HCT116 (cell line): ENCODE data around the gene LDAH. TPM values are rescaled to one million over a fixed set of nuclear protein-coding genes. Genes with fewer than 3 reads are reported as not detected.

Experiments used
- ATAC-seq: fragments of 200-7000 bp; cut with Tn5 transposase; 2 replicates; pipeline ENCODE4 v1.9.1; 2020; ENCODE audit warnings: mild to moderate bottlenecking, moderate library complexity
- BruUV-seq: library from RNA; stranded (reverse); fragments of 400-500 nt; replicated peaks from 2 replicates; lab custom pipeline; 2021; lab: Mats Ljungman, UMichigan
- CTCF ChIA-PET: fragments of 300-600 bp; sonication (Branson Sonifier 250); formaldehyde crosslinking; loops from one replicate; lab custom pipeline; 2021; ENCODE audit warnings: antibody characterized with exemption; lab: Charles Lee
- POLR2A ChIA-PET: fragments of 300-600, 350-600 bp; sonication (Branson Sonifier 250); formaldehyde crosslinking; loops from one replicate; lab custom pipeline; 2021; ENCODE audit warnings: antibody characterized with exemption; lab: Charles Lee
- RAD21 ChIA-PET, 2 experiments: fragments of 300-600 bp; sonication (Branson Sonifier 250); formaldehyde crosslinking; loops; one replicate each; lab custom pipeline; 2023; ENCODE audit warnings: low total read pairs in 2 of 2; ENCODE audit not compliant: uncharacterized antibody in 2 of 2, unreplicated experiment in 2 of 2, low non-redundant PET in 1 of 2; lab: Charles Lee
- DNase-seq: peaks from one replicate; pipeline ENCODE4 v3.0.0-alpha.2; 2010; ENCODE audit warnings: low read depth, low spot score
- H2AFZ ChIP-seq: fragments of 200-600 bp; shearing (Covaris generic), sonication (generic); 2 replicates; pipeline ENCODE4 v1.6.1; 2017; ENCODE audit warnings: low read depth, mixed run types, mixed read lengths, antibody characterized with exemption, low read length; ENCODE audit not compliant: poor library complexity, severe bottlenecking
- H3K27ac ChIP-seq: 2 replicates; pipeline ENCODE4 v1.5.1; 2012; ENCODE audit warnings: low read depth, low read length
- H3K27me3 ChIP-seq: fragments of 200-600 bp; sonication (generic); 2 replicates; pipeline ENCODE4 v1.6.1; 2016; ENCODE audit warnings: mixed run types, low read length, mixed read lengths; ENCODE audit not compliant: insufficient read depth
- H3K36me3 ChIP-seq, 2 experiments: fragments of 200-500 bp in 1 of 2; fragments of 200-600 bp in 1 of 2; sonication (Bioruptor generic) in 1 of 2; sonication (generic) in 1 of 2; 2 replicates each; pipeline versions ENCODE4 v1.5.1 to v1.6.1; 2014 to 2016; ENCODE audit warnings: low read length in 2 of 2, inconsistent platforms in 1 of 2, mixed read lengths in 1 of 2, mixed run types in 1 of 2; ENCODE audit not compliant: insufficient read depth in 2 of 2, control insufficient read depth in 1 of 2
- H3K4me1 ChIP-seq, 2 experiments: fragments of 200-600 bp in 1 of 2; sonication (generic) in 1 of 2; 2 replicates each; pipeline versions ENCODE4 v1.5.1 to v1.6.1; 2012 to 2017; ENCODE audit warnings: low read length in 2 of 2, inconsistent platforms in 1 of 2, mild to moderate bottlenecking in 1 of 2, mixed read lengths in 1 of 2, mixed run types in 1 of 2, moderate library complexity in 1 of 2; ENCODE audit not compliant: insufficient read depth in 2 of 2, control insufficient read depth in 1 of 2
- H3K4me2 ChIP-seq: fragments of 200-600 bp; sonication (generic); 2 replicates; pipeline ENCODE4 v1.6.1; 2017; ENCODE audit warnings: mixed run types, low read length, mixed read lengths
- H3K4me3 ChIP-seq, 2 experiments: fragments of 200-600 bp in 1 of 2; sonication (generic) in 1 of 2; replicated peaks in 1 of 2; 2 replicates each; pipeline ENCODE4 v1.5.1; 2011 to 2016; ENCODE audit warnings: low read length in 2 of 2, control low read depth in 1 of 2, low read depth in 1 of 2, mild to moderate bottlenecking in 1 of 2, mixed read lengths in 1 of 2, mixed run types in 1 of 2
- H3K79me2 ChIP-seq: fragments of 200-600 bp; sonication (generic); 2 replicates; pipeline ENCODE4 v1.6.1; 2017; ENCODE audit warnings: mild to moderate bottlenecking, mixed run types, low read length, moderate library complexity, mixed read lengths; ENCODE audit not compliant: insufficient read depth
- H3K9ac ChIP-seq: fragments of 200-600 bp; sonication (generic); 2 replicates; pipeline ENCODE4 v1.6.1; 2016; ENCODE audit warnings: low read length, mixed read lengths
- H3K9me2 ChIP-seq: fragments of 200-600 bp; sonication (generic), shearing (Covaris generic); 2 replicates; pipeline ENCODE4 v1.6.1; 2017; ENCODE audit warnings: mixed run types, mild to moderate bottlenecking, moderate library complexity; ENCODE audit not compliant: insufficient read depth
- H3K9me3 ChIP-seq, 2 experiments: fragments of 200-500 bp in 1 of 2; fragments of 200-600 bp in 1 of 2; sonication (Bioruptor generic) in 1 of 2; sonication (generic) in 1 of 2; 2 replicates each; pipeline ENCODE4 v1.6.1; 2014 to 2017; ENCODE audit warnings: low read length in 2 of 2, mixed read lengths in 2 of 2, inconsistent platforms in 1 of 2, low read depth in 1 of 2, mild to moderate bottlenecking in 1 of 2, mixed run types in 1 of 2, moderate library complexity in 1 of 2; ENCODE audit not compliant: control insufficient read depth in 1 of 2, insufficient read depth in 1 of 2
- H4K20me1 ChIP-seq: fragments of 200-600 bp; sonication (generic), shearing (Covaris generic); 2 replicates; pipeline ENCODE4 v1.6.1; 2017; ENCODE audit warnings: mixed run types, mild to moderate bottlenecking, moderate library complexity; ENCODE audit not compliant: insufficient read depth
- ATF3 ChIP-seq: IDR thresholded peaks from 2 replicates; pipeline ENCODE4 v1.6.1; 2012
- CBX3 ChIP-seq: IDR thresholded peaks from 2 replicates; pipeline ENCODE4 v1.6.1; 2012; ENCODE audit warnings: low read depth
- CEBPB ChIP-seq: IDR thresholded peaks from 2 replicates; pipeline ENCODE4 v1.6.1; 2012; ENCODE audit warnings: low read depth
- EGR1 ChIP-seq: IDR thresholded peaks from 2 replicates; pipeline ENCODE4 v1.6.1; 2012; ENCODE audit warnings: low read depth
- ELF1 ChIP-seq: IDR thresholded peaks from 2 replicates; pipeline ENCODE4 v1.6.1; 2012; ENCODE audit warnings: low read depth, borderline replicate concordance
- EZH2 ChIP-seq: fragments of 200-600 bp; sonication (generic); IDR thresholded peaks from 2 replicates; pipeline ENCODE4 v1.6.1; 2017; ENCODE audit warnings: antibody characterized with exemption, mixed run types
- JUND ChIP-seq: IDR thresholded peaks from 2 replicates; pipeline ENCODE4 v1.6.1; 2012
- POLR2A ChIP-seq: IDR thresholded peaks from 2 replicates; pipeline ENCODE4 v1.7.0; 2011; ENCODE audit warnings: borderline replicate concordance; ENCODE audit not compliant: insufficient read depth, insufficient read length; ENCODE audit errors: extremely low read depth
- POLR2AphosphoS5 ChIP-seq: IDR thresholded peaks from 2 replicates; pipeline ENCODE4 v1.6.1; 2011; ENCODE audit warnings: mild to moderate bottlenecking, low read depth, low read length, moderate library complexity
- SIN3A ChIP-seq: IDR thresholded peaks from 2 replicates; pipeline ENCODE4 v1.6.1; 2012; ENCODE audit warnings: low read depth
- ZNF274 ChIP-seq: fragments of 200-500 bp; sonication (Bioruptor generic); IDR thresholded peaks from 2 replicates; pipeline ENCODE4 v1.6.1; 2014; ENCODE audit warnings: mild to moderate bottlenecking, low read depth, low read length, inconsistent platforms
- intact Hi-C: fragments of 100-400 bp; cut with micrococcal nuclease; formaldehyde crosslinking; loops from 2 replicates; pipeline ENCODE4 v1.10.0; 2022
- total RNA-seq: library from RNA; stranded (reverse); gene quantifications from one replicate; pipeline ENCODE4 v1.2.1, GENCODE V29; 2021; ENCODE audit not compliant: unreplicated experiment
- TF ChIP-seq, protein P1 (sequence below): IDR thresholded peaks from 2 replicates; pipeline ENCODE4 v1.6.1; 2011; ENCODE audit warnings: mild to moderate bottlenecking, low read length, moderate library complexity; ENCODE audit not compliant: insufficient replicate concordance; ENCODE audit errors: extremely low read depth
- TF ChIP-seq, protein P2 (sequence below): IDR thresholded peaks from 2 replicates; pipeline ENCODE4 v1.6.1; 2012

Gene LDAH
- total RNA-seq, 1 experiment from 2014 or later, result 25.7 TPM

- peaks cover 5 to 18% of the 10 kb centered on the region in 2 experiments for H3K4me1 ChIP-seq
- no peaks in the 10 kb centered on the region for H4K20me1 ChIP-seq
- no peak overlapping the region for H2AFZ ChIP-seq
- H3K27ac ChIP-seq, result no peak overlapping the region
- peak overlapping the region; percentile 99 for H3K4me2 ChIP-seq
- RAD21 ChIA-PET, result no interaction called here
- no peak for ATAC-seq
- H3K9ac ChIP-seq, result peak overlapping the region; percentile 91; the same call in 1 of the 2 replicates
- H3K9me3 ChIP-seq, result no peaks in the 10 kb centered on the region
- 0 out of 4 replicates have a peak overlapping the region, but pooled peaks of 1 of the 2 experiments have one; percentile 95 for H3K4me3 ChIP-seq
- no peak for TF ChIP-seq CBX3
- TF ChIP-seq ELF1, result no peak
- TF ChIP-seq, protein P1, sequence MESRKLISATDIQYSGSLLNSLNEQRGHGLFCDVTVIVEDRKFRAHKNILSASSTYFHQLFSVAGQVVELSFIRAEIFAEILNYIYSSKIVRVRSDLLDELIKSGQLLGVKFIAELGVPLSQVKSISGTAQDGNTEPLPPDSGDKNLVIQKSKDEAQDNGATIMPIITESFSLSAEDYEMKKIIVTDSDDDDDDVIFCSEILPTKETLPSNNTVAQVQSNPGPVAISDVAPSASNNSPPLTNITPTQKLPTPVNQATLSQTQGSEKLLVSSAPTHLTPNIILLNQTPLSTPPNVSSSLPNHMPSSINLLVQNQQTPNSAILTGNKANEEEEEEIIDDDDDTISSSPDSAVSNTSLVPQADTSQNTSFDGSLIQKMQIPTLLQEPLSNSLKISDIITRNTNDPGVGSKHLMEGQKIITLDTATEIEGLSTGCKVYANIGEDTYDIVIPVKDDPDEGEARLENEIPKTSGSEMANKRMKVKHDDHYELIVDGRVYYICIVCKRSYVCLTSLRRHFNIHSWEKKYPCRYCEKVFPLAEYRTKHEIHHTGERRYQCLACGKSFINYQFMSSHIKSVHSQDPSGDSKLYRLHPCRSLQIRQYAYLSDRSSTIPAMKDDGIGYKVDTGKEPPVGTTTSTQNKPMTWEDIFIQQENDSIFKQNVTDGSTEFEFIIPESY, result no peak
- TF ChIP-seq ZNF274, result no peak
- TF ChIP-seq EGR1, result no peak
- TF ChIP-seq POLR2A, result no peak
- TF ChIP-seq SIN3A, result no peak
- no peak for TF ChIP-seq CEBPB
- no peak for TF ChIP-seq POLR2AphosphoS5
- TF ChIP-seq, protein P2, sequence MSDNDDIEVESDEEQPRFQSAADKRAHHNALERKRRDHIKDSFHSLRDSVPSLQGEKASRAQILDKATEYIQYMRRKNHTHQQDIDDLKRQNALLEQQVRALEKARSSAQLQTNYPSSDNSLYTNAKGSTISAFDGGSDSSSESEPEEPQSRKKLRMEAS, result no peak
- no peak for TF ChIP-seq EZH2
- TF ChIP-seq ATF3, result no peak
- TF ChIP-seq JUND, result no peak
- POLR2A ChIA-PET, result interaction anchor here (2.5 kb wide), 1 partner anchor 203 kb away, joined by 11 read pairs; the partner anchor contains the start of gene RHOB
- no peaks in the 10 kb centered on the region for H3K9me2 ChIP-seq
- no peaks in the 10 kb centered on the region for H3K79me2 ChIP-seq
- no peaks in the 10 kb centered on the region for H3K27me3 ChIP-seq
- no peaks in the 10 kb centered on the region for H3K36me3 ChIP-seq
- CTCF ChIA-PET, result interaction anchor here (0.8 kb wide), 1 partner anchor 203 kb away, joined by 4 read pairs; the partner anchor contains the start of gene RHOB
- no TSS peak for BruUV-seq
- no peak for DNase-seq
- intact Hi-C loops, result no loop called here
Measured at GRCh38 chr2:20649576-20649975, 173.3 kb downstream of the LDAH start.
